Adrenal gland (tissue), 12 donors: ENCODE measurements around the gene RBM47. TPM values are rescaled to one million over a fixed set of nuclear protein-coding genes. Genes with fewer than 3 reads are reported as not detected.

Experiments
- DNase-seq, 7 donors: peaks; one replicate each; pipeline ENCODE4 v3.0.0-alpha.2; 2019 to 2020
- H3K27ac ChIP-seq, 5 donors: fragments of 200-600 bp; sonication (generic) in 4 of 5; 1 replicate in 3 of 5; 2 replicates in 2 of 5; pipeline versions ENCODE4 v1.5.1 to v1.8.0; 2016 to 2020; ENCODE audit warnings: mild to moderate bottlenecking in 1 of 5
- H3K27me3 ChIP-seq: fragments of 200-600 bp; 2 replicates; pipeline ENCODE4 v1.8.0; 2021
- H3K36me3 ChIP-seq, 2 donors: fragments of 200-600 bp; replicated peaks in 1 of 2; 1 replicate in 1 of 2; 2 replicates in 1 of 2; pipeline versions ENCODE4 v1.5.1 to v1.8.0; 2018 to 2022
- H3K4me1 ChIP-seq, 2 donors: fragments of 200-600 bp; replicated peaks in 1 of 2; 1 replicate in 1 of 2; 2 replicates in 1 of 2; pipeline versions ENCODE4 v1.5.1 to v1.8.0; 2018 to 2021
- H3K4me3 ChIP-seq, 4 donors: fragments of 200-600 bp; sonication (generic) in 3 of 4; one replicate each; pipeline ENCODE4 v1.5.1; 2016 to 2018
- H3K9me3 ChIP-seq, 3 donors: fragments of 200-600 bp; sonication (generic) in 1 of 3; replicated peaks in 1 of 3; 1 replicate in 2 of 3; 2 replicates in 1 of 3; pipeline versions ENCODE4 v1.5.1 to v1.8.0; 2016 to 2021
- POLR2A ChIP-seq, 2 donors: fragments of 450-650 bp; IDR thresholded peaks; one replicate each; pipeline ENCODE4 v1.6.1; 2017; ENCODE audit warnings: antibody characterized with exemption in 2 of 2, mild to moderate bottlenecking in 2 of 2, moderate library complexity in 1 of 2
- WGBS, 4 donors: extraction: QIAGEN DNeasy Blood & Tissue Kit in 2 of 4; methylation state at CpG; one replicate each; pipeline versions ENCODE4 v1.1.5 to v1.1.7; 2013 to 2017; 5-methylcytosine and 5-hydroxymethylcytosine counted together
- intact Hi-C, 2 donors: fragments of 100-400 bp; cut with DNase I; formaldehyde crosslinking; loops; one replicate each; pipeline versions ENCODE4 v1.14.1 to v1.15.0; 2022 to 2023
- polyA plus RNA-seq, 3 donors: library from polyadenylated mRNA; stranded (reverse); fragments of 200-250 nt in 2 of 3; fragments of 350-450 nt in 1 of 3; fragmentation: Illumina TruSeq in 1 of 3; extraction: RNeasy Lipid Tissue Mini Kit (QIAGEN cat#74804) in 1 of 3; gene quantifications; one replicate each; pipeline ENCODE4 v1.2.3, GENCODE V29; 2013 to 2014
- total RNA-seq, 9 donors: library from RNA; depleted of rRNA in 4 of 9; stranded (reverse); fragments of >200 nt in 4 of 9; fragments of 120-200 nt in 1 of 9; fragmentation: NEBNext Ultra II Directional in 1 of 9; extraction: Animal tissue kit (Norgen Biotek cat#: 25700) in 1 of 9; gene quantifications; one replicate each; pipeline versions ENCODE4 v1.1.0 to v1.2.4, GENCODE V29; 2013 to 2023
- TF ChIP-seq, protein P1 (sequence below), 6 experiments: fragments of 450-650 bp in 4 of 6; fragments of 200-600 bp in 2 of 6; sonication (generic) in 1 of 6; IDR thresholded peaks; 1 replicate in 5 of 6; 2 replicates in 1 of 6; pipeline versions ENCODE4 v1.5.1 to v1.8.0; 2016 to 2021; ENCODE audit warnings: antibody characterized with exemption in 6 of 6, mild to moderate bottlenecking in 2 of 6, moderate library complexity in 1 of 6
- donor health status: healthy with polysubstance abuse.
- donor health status: Bipolar disorder and iron deficiency.
- donor health status: DM: yes; HTN: yes; CAD: no.
- donor health status: DM: no; HTN: no; CAD: no.
- donor health status: DM: no; HTN: no; CAD: no.
- donor health status: DM: yes; HTN: yes; CAD: no.

Gene RBM47
- total and polyA plus RNA-seq, 12 donors, result 25.7 to 370 (median 155) TPM

DNA sequence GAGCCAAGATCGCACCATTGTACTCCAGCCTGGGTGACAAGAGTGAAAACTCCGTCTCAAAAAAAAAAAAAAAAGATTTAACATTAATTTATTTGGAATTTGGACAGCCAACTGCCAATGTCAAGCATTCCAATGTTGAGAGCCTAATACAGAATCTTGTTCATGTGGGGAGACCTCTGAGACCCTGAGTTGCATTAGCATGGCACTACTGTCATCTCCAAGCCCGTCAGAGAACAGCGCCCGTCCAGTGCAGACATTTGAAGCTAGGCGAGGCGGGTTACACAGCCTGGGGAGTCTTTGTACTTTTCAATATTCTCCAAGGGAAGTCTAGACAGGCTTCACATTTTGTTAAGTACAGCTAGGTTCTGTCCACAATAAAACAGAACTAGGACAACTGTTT, 167.8 kb downstream of the RBM47 start:
- 89 to 92% (median 91%) methylated on average over 7 of the region's 7 CpGs for WGBS, 4 donors
- intact Hi-C loops, result no loop called here
- DNase-seq, result no peak
- Histone ChIP-seq H3K9me3 (no peaks in the 10 kb centered on the region), H3K27ac (no peak overlapping the region), H3K4me1 (peaks cover 0 to 12% of the 10 kb centered on the region in 2 donors), H3K4me3 (no peak overlapping the region), H3K27me3 (no peaks in the 10 kb centered on the region), H3K36me3 (peaks cover 0 to 9% of the 10 kb centered on the region in 2 donors)
- TF ChIP-seq POLR2A (IDR thresholded peaks at IDR 0.05), result no peak
- TF ChIP-seq, protein P1, sequence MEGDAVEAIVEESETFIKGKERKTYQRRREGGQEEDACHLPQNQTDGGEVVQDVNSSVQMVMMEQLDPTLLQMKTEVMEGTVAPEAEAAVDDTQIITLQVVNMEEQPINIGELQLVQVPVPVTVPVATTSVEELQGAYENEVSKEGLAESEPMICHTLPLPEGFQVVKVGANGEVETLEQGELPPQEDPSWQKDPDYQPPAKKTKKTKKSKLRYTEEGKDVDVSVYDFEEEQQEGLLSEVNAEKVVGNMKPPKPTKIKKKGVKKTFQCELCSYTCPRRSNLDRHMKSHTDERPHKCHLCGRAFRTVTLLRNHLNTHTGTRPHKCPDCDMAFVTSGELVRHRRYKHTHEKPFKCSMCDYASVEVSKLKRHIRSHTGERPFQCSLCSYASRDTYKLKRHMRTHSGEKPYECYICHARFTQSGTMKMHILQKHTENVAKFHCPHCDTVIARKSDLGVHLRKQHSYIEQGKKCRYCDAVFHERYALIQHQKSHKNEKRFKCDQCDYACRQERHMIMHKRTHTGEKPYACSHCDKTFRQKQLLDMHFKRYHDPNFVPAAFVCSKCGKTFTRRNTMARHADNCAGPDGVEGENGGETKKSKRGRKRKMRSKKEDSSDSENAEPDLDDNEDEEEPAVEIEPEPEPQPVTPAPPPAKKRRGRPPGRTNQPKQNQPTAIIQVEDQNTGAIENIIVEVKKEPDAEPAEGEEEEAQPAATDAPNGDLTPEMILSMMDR (IDR thresholded peaks at IDR 0.05), result no peak

DNA sequence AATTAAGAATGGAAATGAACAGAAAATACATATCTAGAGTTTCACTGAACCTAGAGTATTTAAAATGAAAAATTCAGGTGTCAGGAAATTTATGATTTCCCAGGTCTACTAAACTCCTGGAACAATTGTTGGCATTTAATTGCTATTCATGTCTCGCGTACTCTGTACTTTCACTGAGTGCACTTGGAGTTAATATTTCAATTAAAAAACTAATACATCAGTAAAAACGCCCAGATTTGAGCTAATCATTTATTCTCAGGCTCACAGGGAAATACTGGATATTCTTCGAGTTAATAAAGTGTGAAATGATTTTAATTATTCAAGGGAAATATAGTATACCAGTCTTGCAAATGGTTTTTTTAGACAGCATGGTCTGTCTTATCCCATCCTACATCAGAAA, 168.6 kb downstream of the RBM47 start:
- Histone ChIP-seq H3K4me1 (peaks cover under 1 to 15% of the 10 kb centered on the region in 2 donors), H3K4me3 (no peak overlapping the region), H3K27ac (no peak overlapping the region), H3K9me3 (no peaks in the 10 kb centered on the region), H3K27me3 (no peaks in the 10 kb centered on the region), H3K36me3 (peaks cover 0 to 9% of the 10 kb centered on the region in 2 donors)
- intact Hi-C loops, result no loop called here
- DNase-seq, result no peak
- TF ChIP-seq, protein P1 (IDR thresholded peaks at IDR 0.05), result no peak
- TF ChIP-seq POLR2A (IDR thresholded peaks at IDR 0.05), result no peak
- WGBS, 4 donors, result 87 to 90% (median 87%) methylated on average over 4 of the region's 4 CpGs

DNA sequence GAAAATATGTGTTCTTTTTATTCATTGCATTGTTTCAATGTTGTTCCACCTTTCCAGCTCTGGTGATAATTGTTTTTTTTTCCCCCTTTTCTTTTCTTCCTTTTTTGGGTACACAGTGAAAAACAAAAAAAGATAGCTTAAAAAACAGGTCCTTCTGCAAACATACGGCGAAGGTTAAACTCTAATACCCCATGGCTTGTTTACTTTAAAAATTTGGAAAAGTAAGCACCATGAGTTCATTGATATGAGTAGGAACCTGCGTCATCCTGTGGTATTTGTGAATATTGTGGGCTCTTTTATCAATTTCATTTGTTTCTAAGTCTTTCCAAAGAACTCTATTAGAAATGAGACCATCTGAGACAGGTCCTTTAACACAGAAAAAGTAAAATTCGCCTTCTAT, 171.0 kb downstream of the RBM47 start:
- no peak for DNase-seq
- Histone ChIP-seq H3K4me1 (peaks cover 9 to 27% of the 10 kb centered on the region in 2 donors), H3K36me3 (no peaks in the 10 kb centered on the region), H3K27me3 (no peaks in the 10 kb centered on the region), H3K27ac (peak overlapping the region in 1 of 5 donors; percentile 51), H3K4me3 (no peak overlapping the region), H3K9me3 (no peaks in the 10 kb centered on the region)
- 78 to 79% (median 78%) methylated on average over 4 of the region's 4 CpGs for WGBS, 4 donors
- no peak for TF ChIP-seq POLR2A (IDR thresholded peaks at IDR 0.05)
- TF ChIP-seq, protein P1 (IDR thresholded peaks at IDR 0.05), result no peak
- intact Hi-C loops, result no loop called here

DNA sequence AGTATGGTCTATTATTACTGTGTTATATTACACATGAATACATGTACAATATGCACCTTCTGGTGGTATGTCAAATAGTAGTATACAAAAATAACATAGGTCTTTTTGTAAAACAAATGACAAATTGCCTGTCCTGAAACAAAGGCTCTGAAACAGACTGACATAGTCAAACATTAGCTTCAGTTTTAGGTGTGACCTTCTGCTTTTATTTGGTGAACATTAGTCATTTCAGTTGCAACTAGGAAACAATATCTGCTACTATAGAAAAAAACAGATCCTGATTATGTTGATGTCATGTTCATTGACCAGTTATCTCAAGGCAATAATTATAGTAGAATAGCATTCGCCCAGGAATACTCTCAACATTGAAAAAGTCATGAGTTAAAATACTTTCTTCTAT, 171.6 kb downstream of the RBM47 start:
- Histone ChIP-seq H3K4me1 (peaks cover 9 to 32% of the 10 kb centered on the region in 2 donors), H3K9me3 (no peaks in the 10 kb centered on the region), H3K27ac (peak overlapping the region in 1 of 5 donors; percentile 51), H3K27me3 (no peaks in the 10 kb centered on the region), H3K36me3 (no peaks in the 10 kb centered on the region), H3K4me3 (no peak overlapping the region)
- WGBS, 4 donors, result 42 to 60% (median 54%) methylated on average over 1 of the region's 1 CpG
- DNase-seq, result no peak
- TF ChIP-seq, protein P1 (IDR thresholded peaks at IDR 0.05), result no peak
- intact Hi-C loops, result no loop called here
